Epithelial cell of esophagus (primary cell): ENCODE measurements around the gene ETV3.

Source experiments
- DNase-seq: peaks from one replicate; pipeline ENCODE4 v3.0.0; 2010; ENCODE audit warnings: low read depth
- H3K4me3 ChIP-seq: 2 replicates; pipeline ENCODE4 v1.5.1; 2011; ENCODE audit warnings: mild to moderate bottlenecking, low read length, control low read depth
- CTCF ChIP-seq: IDR thresholded peaks from 2 replicates; pipeline ENCODE4 v1.5.1; 2011; ENCODE audit warnings: low read depth, mild to moderate bottlenecking, low read length, control low read depth, inconsistent platforms; ENCODE audit not compliant: insufficient read depth; ENCODE audit errors: missing control alignments

Gene ETV3

DNA sequence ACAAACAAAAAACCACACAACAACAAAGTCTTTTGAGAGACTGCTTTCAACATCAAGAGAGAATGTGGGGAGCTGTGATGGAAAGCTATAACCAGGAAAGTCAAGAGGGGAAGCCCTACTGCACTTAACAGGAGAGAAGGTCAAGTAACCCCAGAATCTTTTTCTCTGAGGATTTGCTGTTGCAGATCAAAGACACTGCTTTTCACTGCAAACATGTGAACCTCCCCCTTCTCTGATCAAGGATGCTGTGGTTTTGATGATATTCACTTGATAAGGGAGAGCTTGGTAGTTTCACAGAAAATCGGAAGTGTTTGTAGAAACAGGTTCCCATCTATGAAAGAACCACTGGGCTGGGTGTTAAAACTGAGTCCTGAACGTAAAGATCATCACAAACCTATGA lies 4.8 kb downstream of the ETV3 start:
- DNase-seq, result no peak
- H3K4me3 ChIP-seq, result no peak overlapping the region
- TF ChIP-seq CTCF, result no peak

GRCh38 chr1:157132616-157133167 lies 5.5 kb downstream of the ETV3 start:
- no peak for TF ChIP-seq CTCF
- DNase-seq, result peak; percentile 92
- no peak overlapping the region for H3K4me3 ChIP-seq

DNA sequence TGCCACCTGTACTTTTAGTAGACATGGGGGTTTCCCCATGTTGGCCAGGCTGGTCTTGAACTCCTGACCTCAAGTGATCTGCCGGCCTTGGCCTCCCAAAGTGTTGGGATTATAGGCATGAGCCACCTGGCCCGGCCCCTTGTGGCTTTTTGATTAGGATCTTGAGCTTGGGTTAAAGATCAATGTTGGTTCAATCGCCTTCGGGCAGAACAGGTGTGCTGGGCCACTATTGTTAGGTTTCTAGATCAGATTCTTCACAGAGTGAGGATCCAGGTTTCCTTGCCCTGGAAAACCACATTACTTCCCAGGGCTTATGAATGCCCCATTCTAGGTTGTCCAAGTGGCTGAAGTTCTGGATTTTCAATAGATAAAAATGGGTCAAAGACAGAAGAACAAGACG lies 6.1 kb downstream of the ETV3 start:
- no peak overlapping the region for H3K4me3 ChIP-seq
- DNase-seq, result no peak
- no peak for TF ChIP-seq CTCF

DNA sequence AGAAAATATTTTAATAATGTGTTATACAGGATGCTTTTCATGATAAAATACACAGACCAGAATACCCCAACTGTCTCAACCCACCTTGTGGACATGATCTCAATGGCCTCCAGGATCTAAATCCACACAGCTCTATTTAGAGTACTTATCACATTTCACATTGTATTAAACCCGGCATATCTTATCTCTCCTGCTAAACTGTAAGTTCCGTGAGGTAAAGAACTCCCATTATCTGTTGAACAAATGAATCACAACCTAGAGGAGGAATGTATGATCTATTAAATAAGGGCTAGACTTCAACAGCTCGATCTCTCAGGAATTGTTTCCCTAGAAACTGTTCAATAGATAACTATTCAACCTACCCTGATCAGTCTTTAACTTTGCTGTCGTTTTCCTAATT lies 6.9 kb downstream of the ETV3 start:
- DNase-seq, result no peak
- no peak overlapping the region for H3K4me3 ChIP-seq
- TF ChIP-seq CTCF, result no peak

- no peak for DNase-seq
- H3K4me3 ChIP-seq, result no peak overlapping the region
- TF ChIP-seq CTCF, result peak; percentile 35
Observed at GRCh38 chr1:157124855-157125254, 13.3 kb downstream of the ETV3 start.

DNA sequence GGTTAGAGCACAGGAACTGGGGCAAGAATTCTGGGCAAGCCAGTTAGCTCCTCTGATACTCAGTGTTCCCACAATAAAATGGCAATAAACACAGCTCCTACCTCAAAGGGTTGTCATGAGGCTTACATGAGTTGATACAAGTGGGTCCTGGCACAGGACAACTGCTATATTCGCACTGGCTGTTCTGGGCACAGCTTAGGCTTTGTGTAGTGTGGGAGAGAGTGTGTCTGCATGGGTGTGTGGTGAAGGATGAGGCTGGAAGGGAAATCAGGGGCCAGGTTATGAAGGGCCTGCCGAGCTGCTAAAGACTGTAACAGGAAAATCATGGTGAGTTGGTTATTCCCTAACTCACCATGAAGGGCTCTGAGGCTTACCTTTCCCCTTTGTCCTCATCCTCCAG lies 18.7 kb downstream of the ETV3 start:
- no peak overlapping the region for H3K4me3 ChIP-seq

DNA sequence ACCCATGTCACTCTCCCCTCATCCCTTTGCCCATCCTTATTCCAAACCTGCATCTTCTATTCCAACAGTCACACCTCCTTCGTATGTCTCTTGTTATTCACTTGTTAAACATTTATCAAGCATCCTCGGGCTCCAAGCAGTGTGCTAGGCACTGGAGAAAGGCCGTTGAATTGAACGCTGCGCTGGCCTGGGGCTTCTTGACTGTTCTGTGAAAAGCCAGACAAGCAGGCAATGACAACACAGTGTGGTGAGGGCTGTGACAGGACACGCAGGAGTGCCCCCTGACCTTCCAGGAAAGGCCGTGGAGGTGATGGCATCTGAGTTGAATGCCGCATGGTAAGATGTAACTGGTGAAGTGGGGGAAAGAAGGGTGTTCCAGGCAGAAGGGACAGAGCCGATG lies 19.2 kb downstream of the ETV3 start:
- TF ChIP-seq CTCF, result no peak
- no peak overlapping the region for H3K4me3 ChIP-seq
- DNase-seq, result no peak

More for the DNA sequence above, 18.7 kb downstream of the ETV3 start:
- no peak for TF ChIP-seq CTCF
- no peak for DNase-seq
